Measurements from ENCODE around the gene CTTNBP2.
A peak's percentile ranks its signal among the peaks of the same experiment; 100 is the strongest.

Gene CTTNBP2, protein sequence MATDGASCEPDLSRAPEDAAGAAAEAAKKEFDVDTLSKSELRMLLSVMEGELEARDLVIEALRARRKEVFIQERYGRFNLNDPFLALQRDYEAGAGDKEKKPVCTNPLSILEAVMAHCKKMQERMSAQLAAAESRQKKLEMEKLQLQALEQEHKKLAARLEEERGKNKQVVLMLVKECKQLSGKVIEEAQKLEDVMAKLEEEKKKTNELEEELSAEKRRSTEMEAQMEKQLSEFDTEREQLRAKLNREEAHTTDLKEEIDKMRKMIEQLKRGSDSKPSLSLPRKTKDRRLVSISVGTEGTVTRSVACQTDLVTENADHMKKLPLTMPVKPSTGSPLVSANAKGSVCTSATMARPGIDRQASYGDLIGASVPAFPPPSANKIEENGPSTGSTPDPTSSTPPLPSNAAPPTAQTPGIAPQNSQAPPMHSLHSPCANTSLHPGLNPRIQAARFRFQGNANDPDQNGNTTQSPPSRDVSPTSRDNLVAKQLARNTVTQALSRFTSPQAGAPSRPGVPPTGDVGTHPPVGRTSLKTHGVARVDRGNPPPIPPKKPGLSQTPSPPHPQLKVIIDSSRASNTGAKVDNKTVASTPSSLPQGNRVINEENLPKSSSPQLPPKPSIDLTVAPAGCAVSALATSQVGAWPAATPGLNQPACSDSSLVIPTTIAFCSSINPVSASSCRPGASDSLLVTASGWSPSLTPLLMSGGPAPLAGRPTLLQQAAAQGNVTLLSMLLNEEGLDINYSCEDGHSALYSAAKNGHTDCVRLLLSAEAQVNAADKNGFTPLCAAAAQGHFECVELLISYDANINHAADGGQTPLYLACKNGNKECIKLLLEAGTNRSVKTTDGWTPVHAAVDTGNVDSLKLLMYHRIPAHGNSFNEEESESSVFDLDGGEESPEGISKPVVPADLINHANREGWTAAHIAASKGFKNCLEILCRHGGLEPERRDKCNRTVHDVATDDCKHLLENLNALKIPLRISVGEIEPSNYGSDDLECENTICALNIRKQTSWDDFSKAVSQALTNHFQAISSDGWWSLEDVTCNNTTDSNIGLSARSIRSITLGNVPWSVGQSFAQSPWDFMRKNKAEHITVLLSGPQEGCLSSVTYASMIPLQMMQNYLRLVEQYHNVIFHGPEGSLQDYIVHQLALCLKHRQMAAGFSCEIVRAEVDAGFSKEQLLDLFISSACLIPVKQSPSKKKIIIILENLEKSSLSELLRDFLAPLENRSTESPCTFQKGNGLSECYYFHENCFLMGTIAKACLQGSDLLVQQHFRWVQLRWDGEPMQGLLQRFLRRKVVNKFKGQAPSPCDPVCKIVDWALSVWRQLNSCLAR (N-terminal part only)

GRCh38 chr7:117873310-117874190, at the start of gene CTTNBP2:
CTTNBP2 (minus strand) TSS chr7:117873441; CDS start chr7:117873415, 26 bp downstream.
- peak; percentile 63 to 71 (median 68) for DNase-seq

DNA sequence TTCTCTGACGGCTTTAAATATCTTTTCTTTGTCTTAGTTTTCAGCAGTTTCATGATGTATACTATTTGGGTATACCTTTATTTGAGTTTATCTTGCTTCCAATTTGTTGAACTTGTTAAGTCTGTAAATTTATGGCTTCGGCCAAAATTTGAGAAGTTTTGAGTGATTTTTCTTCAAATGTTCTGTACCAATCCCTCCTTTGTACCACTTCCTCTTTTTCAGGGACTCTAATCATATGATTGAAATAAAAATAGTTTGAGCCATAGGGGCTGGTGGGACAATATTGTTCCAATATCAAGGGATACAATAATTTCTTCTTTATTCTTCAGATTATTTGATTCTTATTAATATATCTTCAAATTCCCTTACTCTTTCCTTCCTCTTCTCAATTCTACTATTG, 43.1 kb upstream of the CTTNBP2 start:
- DNase-seq, result no peak

DNA sequence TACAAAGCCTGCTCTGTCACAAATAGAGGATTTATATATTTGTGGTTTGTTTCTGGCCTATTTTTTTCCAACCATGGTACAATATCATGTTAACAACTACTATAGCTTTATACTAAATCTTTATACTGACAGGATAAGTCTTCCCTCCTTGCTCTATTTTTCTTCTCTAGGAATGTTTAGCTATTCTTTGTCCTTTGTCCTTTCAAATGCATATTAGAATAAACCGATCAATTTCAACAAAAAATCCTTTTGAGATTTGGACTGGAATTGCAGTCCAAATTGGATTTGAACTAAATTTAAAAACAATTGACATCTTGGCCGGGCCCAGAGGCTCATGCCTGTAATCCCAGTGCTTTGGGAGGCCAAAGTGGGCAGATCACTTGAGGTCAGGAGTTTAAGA, 39.2 kb upstream of the CTTNBP2 start:
- no peak for DNase-seq

GRCh38 chr7:117908031-117908795, 35.0 kb upstream of the CTTNBP2 start:
- no peak for DNase-seq

- peak in 1 of 3 experiments; percentile 29 for DNase-seq
These were observed 33.9 kb upstream of the CTTNBP2 start for GRCh38 chr7:117907049-117907640.

DNA sequence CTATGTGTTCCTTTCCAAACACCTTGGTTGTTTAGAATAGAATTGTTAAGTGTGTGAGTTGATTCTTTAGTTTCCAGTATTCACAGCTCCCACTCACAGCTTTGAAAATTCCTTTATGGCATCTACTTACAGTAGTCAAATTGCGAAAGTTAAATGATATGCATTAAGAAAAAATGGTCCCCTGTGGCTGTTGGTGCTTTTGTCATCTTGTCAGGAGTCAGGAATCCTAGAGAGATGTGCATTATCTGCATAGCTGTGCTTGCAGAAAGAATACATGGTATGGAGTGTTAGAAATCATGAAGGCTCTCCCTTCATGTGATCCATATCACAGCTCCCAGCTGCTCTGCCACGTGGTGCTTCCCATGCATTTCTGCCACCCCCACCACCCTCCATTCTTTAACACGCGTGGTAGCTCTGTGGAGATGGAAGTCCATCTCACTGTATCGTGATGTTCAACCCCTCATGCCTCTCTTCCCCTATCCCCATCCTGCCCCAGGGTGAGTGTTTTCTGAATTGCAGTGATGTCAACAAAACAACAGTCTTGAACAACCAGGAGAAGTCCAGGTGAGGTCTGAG, 29.2 kb upstream of the CTTNBP2 start:
- no peak for DNase-seq

DNA sequence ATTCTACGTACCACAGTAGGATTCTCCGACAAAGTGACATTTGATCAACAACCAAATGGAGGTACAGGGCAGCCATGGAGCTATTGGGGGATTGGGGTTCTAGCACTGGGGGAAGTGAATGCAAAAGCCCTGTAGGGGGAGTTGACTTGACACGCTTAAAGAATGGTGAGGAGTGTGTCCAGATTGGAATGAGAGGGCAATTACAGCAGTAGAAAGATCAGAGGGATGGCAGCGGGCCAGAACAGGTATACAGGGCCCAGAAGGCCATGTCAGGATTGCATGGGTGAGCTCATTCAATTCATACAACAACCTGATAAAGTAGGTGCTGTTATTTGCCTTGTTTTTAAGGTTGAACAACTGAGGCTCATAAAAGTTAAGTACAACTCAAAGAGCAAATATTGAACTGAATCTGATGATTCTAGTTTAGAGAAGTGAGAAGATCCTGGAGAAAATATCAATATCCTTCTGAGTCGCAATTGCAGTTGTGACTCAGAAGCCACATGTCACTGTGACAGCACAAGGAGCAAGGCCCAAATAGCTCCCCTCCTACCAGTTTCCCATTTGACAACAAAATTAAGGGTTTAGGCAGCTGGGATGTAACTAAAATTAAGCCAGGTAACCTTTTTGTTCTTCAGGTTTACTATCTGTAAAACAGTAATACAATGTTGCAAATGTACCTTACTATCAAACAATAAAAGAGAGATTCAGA, 28.0 kb upstream of the CTTNBP2 start:
- DNase-seq, result peak in 2 of 3 experiments; percentile 19 to 24

DNA sequence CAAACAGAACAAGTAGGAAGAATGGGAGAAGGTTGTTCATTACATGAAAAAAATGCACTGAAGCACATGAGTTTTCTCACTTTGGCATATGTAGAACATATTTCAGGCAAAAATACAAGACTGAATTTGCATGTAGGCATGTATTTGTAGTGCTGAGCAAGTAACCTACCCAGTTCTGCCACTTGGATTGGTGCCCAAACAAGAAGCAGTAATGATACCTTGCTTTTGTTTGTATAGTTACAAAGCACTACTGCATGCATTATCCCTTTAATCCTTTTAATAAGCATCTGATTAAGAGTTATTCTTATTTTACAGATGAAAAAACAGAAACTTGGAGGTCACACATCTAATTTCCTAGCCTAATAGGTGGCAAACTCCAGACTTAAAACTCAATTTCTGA, 23.1 kb upstream of the CTTNBP2 start:
- peak in 1 of 3 experiments; percentile 53 for DNase-seq

DNA sequence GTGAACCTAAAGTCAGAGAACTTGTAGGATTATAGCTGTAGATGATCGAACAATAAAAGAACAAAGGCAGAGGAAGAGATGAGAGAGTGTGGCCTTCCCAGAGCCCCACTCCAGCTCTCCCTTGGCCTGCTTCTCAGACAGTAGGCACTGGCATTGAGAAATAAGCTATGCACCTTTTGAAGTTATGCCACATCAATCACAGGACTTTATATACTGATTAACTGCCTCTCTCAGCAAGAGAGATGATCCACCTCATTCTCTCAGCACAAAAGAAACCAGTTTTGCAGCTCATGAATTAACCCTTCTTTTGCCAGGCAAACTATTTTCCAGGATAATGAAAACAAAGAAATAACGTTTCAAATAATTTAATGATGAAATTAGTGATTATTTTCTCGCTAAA, 22.0 kb upstream of the CTTNBP2 start:
- peak in 2 of 3 experiments; percentile 38 to 47 for DNase-seq

DNA sequence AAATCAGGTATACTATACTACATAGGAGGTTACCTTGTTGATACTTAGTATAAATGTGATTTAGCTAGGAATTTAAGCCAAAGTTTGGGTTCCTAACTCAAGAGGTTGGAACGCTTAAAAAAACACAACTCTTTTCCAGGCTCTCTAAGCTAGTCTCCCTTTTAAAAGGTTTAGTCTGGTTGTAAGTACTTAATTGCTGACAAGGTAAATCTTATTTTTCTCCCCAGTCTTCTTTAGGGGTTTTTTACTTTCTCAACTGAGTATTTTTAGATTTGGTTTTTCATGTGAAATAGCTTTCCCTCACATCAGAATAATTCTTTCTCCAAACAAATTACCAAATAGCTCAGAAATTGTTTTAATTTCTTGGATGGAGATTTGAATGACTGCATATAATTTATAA, 20.8 kb upstream of the CTTNBP2 start:
- no peak for DNase-seq

DNA sequence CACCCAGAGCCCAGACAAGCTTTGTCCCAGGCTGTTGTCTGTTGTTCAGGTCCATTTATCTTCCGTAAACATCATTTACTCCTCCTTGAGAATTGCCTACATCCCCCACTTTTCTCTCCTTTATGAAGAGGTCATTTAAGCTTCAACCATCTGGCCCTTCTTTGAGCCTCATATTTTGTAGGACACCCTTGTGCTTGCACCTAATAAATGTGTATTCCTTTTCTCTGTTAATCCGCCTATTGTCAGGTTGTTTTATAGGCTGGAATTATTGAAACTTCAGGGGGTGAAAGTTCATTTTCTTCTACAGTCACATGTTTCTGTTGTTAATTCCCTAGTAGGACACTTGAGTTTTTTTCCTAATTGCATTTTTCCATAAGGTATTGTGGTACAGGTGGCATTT, 19.6 kb upstream of the CTTNBP2 start:
- peak in 1 of 3 experiments; percentile 58 for DNase-seq

- peak in 1 of 3 experiments; percentile 25 for DNase-seq
These were observed 16.4 kb upstream of the CTTNBP2 start for GRCh38 chr7:117889611-117890010.

- no peak for DNase-seq
These were observed 15.4 kb upstream of the CTTNBP2 start for GRCh38 chr7:117888627-117889026.

DNA sequence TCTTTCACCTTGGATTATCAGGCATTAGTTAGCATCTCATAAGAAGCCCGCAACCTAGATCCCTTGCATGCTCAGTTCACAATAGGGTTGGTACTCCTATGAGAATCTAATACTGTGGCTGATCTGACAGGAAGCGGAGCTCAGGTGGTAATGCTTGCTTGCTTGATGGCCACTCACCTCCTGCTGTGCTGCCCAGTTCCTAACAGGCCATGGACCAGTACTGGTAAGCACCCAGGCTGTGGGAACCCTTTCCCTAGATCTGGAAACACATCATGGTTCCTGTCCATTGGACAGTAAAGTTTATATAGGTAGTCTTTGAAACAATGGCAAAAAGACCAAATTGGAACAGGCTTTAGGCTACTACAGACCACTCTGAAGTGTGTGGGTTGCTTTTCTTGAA, 9.4 kb upstream of the CTTNBP2 start:
- no peak for DNase-seq

DNA sequence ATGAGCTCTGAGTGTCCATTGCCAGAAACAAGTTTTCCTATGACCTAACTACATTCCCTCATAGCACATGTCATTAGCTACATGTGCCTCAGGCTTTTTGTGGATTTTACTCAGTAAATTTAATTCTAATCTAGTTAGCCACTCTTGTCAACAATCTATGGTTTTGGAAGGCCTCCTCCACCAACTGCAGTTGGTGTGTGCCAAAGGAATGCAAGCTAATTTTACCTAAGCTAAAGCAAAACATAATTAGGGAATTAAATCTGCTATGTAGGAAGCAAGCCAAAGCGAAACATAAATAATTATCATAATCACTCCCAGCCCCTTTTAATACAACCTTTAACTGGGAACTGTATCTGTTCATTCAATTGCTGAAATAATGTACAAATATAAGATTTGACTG, 3.5 kb upstream of the CTTNBP2 start:
- no peak for DNase-seq

DNA sequence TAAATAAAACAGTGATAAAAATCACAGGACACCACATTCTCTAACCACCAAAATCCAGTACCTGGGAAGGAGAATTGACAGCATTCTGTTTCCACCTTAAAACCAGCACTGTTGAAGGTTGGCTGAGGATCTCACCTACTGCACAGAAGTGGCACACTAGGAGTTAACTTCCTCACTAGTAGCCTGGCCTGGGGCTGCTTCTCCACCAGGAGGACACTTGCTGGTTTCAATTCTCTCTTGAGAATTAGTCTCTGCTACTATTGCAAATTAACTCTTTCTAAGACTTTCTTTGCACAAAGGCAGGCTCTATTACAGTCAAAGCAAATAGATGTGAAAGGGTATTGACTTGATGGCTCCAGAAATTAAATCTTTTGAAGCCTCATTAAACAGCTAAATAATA, 2.3 kb upstream of the CTTNBP2 start:
- peak; percentile 29 to 75 (median 49) for DNase-seq

DNA sequence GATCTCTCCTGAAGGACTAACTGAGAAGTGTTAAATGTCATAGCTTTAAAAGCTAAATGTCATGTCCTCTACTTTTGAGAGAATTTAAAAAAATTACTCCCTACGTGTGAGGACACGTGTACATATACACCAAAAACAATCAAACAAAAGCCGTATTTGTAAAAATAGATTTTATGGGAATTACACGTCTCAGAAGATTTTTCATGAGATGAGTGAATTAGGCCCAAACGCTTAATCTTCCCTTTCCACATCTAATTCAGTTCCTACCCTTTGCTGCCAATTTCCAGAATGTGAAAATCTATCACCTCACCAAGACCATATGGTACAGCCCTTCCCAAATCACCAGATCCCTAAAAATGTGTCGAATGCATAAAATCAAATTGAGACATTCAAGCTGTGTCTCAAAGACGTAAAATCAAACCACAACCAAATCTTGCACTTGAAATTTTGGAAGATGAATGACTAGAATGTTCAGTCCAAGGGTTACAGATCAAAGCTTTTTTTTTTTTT, 1.0 kb upstream of the CTTNBP2 start:
- no peak for DNase-seq

DNA sequence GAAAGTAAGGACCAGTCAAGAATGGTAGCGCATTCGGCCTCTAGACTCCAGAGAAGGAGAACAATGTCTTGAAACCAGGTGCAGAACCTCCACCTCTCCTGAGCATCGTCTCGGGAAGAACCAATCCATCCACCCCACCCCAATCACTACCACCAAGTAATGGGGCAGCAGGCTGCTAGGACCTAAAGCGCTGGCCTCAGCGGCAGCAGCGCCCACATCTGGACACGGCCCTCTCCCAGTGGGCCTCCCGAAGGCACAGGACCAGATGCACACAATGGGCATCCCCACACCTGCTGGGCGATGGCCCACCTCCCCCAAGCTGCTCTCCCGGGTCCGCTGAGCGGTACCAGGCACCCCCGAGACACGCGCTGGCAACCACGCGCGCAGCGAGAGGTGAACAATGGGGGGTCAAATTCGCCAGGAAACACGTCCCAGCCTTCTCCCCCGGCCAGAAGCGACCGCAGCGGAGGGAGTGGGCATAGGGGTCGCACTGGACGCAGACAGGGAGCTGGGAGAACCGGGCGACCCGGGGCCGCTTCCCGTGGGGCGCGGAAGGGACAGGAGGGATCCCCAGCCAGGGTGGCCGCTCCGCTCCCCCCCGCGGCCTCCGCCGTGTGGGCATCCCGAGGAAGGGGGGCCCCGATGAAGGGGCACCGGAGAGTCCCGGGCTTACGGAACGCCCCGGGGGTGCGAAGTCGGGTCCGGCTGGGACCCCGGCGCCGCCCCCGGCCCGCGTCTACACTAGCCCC, 506 bp downstream of the CTTNBP2 start:
- peak; percentile 68 to 72 (median 69) for DNase-seq

Measured in NCI-H1417 (cell line).